GM10847 (cell line): Measurements from ENCODE around the gene KRTAP1-4.
"Not testable (repeated sequence)": the region's sequence is repeated elsewhere in the genome, so short reads cannot be mapped to it uniquely, and the experiment has no call there.

Source experiments
- POLR2A ChIP-seq: IDR thresholded peaks from 2 replicates; pipeline ENCODE4 v1.6.1; 2011; ENCODE audit not compliant: insufficient read length; ENCODE audit errors: extremely low read depth

KRTAP1-4 gene

DNA sequence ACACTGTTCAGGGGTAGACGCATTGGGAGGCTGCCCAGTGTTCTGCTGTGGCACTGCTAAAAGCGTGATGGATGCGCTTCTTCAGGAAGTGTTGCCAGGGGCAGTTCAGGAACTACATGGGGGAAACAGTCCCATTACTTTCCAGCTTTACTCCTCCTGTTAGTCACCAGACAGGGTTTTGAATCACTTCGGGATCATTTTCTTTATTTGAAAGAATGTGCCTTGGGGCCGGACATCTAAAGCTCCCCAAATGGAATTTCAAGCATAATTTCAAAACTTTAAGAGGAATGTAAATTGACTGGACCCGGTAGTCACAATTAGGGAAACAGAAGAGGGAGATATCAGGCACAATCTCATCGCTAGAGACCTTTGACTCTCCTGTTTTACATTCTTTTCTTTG is 18.4 kb upstream of the KRTAP1-4 start:
- TF ChIP-seq POLR2A: no peak

DNA sequence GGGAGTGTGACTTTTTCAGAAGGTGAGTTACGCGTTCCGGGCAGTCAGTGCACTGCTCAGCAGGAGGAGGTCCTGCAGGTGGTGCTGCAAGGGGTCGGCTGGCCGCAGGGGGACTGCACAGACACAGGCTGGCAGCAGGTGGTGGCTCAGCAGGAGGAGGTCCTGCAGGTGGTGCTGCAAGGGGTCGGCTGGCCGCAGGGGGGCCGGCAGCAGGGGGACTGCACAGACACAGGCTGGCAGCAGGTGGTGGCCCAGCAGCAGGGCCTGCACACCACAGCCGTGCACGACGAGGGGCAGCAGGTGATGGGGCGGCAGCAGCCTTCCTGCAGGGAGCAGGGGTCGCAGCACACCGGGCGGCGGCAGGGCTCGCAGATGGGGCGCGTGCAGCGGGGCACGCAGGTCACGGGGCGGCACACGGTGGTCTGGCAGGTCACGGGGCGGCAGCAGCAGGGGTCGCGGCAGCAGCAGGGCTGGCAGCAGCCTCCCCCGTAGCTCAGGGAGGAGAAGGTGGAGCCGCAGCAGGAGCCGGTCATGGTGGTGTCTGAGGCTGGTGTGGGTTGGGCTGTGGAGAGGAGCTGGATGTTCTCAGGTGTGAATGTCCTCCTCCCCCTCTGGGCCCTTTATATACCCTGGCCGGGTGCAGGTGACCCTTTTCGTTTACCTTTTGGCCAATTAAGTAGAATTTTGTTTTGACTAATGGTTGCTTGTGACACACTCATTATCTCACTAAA is 16.9 kb upstream of the KRTAP1-4 start, which contains the start of gene KRTAP2-1:
KRTAP2-1 (minus strand) TSS at position 582 of the 731 bp plus-strand sequence; CDS start at position 533, 49 bp downstream.
- not testable (repeated sequence) for TF ChIP-seq POLR2A

DNA sequence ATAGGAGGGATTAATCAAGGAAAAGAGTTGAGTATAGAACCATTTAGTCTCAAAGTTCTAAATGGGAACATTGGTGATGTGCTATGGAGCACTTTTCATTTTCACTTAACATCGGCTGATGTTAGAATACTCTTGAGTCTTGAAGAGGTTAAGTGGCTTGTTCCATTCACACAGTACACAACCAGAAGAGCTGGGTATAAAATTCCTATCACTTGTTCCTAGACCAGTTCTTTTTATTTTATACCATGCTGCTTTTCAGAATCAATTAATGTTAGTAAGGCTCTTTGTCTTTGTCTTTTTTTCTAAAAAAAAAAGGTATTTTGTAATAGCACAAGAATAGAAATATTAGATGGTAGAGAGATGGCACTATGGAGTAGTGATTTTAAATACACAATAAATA is 13.0 kb upstream of the KRTAP1-4 start:
- TF ChIP-seq POLR2A: no peak

DNA sequence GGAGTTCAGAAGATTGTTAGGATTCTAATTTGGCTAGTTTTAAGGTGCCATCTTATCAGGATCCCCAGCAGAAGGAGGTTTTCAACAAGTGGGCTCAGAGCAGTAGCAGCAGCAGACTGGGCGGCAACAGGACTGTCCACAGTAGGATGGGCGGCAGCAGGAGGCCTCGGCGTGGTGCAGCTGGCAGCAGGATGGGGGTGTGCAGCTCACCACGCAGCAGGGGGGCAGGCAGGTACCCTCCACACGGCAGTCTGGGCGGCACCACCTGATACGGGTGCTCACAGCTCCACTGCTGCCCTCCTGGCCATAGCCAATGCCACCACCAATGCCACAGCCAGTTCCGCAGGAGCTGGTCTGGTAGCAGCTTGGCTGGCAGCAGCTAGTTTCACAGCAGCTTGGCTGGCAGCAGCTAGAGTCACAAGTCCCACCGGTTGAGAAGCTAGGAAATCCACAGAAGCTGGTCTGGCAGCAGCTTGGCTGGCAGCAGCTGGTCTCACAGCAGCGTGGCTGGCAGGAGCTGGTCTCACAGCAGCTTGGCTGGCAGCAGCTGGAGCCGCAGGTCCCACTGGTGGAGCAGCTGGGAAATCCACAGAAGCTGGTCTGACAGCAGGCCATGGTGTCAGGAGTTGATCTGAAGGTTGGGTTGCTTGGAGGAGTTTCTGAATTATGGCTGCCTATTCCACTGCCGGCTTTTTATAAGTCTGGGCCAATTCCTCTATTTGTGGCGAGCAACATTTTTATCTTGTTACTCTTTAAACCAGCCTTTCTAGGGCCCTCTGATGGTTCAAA is 11.0 kb upstream of the KRTAP1-4 start, which contains the start of gene KRTAP1-1:
KRTAP1-1 (minus strand) TSS at position 668 of the 789 bp plus-strand sequence; CDS start at position 615, 53 bp downstream.
- not testable (repeated sequence) for TF ChIP-seq POLR2A

DNA sequence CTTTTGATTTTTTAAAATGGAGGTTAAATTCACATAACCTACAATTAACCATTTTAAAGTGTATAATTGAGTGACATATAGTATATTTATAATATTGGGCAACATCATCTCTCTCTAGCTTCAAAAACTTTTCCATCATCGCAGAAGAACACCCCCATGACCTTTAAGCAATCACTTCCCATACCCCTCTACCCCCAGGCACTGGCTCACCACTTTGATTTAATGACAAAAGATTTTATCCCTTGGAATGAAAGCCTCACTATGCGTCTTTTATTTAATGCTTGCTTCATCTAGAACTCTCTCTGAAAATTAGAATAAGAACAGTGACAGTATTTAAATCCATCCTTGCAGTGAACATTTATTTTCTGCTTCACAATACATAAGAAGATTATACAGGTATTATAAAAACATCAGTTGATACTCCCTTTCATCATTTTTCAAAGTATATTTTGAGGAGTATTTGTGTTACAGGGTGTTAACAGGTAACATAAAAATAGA is 7.9 kb upstream of the KRTAP1-4 start:
- no peak for TF ChIP-seq POLR2A

DNA sequence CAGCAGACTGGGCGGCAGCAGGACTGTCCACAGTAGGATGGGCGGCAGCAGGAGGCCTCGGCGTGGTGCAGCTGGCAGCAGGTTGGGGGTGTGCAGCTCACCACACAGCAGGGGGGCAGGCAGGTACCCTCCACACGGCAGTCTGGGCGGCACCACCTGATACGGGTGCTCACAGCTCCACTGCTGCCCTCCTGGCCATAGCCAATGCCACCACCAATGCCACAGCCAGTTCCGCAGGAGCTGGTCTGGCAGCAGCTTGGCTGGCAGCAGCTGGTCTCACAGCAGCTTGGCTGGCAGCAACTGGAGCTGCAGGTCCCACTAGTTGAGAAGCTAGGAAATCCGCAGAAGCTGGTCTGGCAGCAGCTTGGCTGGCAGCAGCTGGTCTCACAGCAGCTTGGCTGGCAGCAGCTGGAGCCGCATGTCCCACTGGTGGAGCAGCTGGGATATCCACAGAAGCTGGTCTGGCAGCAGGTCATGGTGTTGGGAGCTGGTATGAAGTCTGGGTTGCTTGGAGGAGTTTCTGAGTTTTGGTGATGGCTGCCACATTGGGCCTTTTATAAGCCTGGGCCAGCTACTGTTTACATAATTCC is 4.4 kb upstream of the KRTAP1-4 start, which contains the start of gene KRTAP1-3:
KRTAP1-3 (minus strand) TSS at position 529 of the 590 bp plus-strand sequence; CDS start at position 476, 53 bp downstream.
- not testable (repeated sequence) for TF ChIP-seq POLR2A

DNA sequence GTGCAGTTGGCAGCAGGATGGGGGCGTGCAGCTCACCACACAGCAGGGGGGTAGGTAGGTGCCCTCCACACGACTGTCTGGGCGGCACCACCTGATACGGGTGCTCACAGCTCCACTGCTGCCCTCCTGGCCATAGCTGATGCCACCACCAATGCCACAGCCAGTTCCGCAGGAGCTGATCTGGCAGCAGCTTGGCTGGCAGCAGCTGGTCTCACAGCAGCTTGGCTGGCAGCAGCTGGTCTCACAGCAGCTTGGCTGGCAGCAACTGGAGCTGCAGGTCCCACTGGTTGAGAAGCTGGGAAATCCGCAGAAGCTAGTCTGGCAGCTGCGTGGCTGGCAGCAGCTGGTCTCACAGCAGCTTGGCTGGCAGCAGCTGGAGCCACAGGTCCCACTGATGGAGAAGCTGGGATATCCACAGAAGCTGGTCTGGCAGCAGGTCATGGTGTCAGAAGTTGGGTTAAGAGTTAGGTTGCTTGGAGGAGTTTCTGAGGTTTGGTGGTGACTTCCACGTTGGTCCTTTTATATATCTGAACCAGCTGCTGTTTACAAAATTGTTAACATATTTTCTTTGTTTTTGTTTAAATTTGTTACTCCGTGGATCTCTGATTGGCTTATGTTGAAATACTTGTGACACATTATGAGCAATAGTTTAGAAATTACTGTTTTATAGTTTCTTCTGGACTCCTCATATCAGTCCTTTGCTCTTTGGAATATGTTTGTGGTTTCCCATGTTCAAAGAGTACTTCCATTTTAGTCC is 3.1 kb downstream of the KRTAP1-4 start, which contains the start of gene KRTAP1-5:
KRTAP1-5 (minus strand) TSS at position 494 of the 757 bp plus-strand sequence; CDS start at position 441, 53 bp downstream.
- no peak for TF ChIP-seq POLR2A

DNA sequence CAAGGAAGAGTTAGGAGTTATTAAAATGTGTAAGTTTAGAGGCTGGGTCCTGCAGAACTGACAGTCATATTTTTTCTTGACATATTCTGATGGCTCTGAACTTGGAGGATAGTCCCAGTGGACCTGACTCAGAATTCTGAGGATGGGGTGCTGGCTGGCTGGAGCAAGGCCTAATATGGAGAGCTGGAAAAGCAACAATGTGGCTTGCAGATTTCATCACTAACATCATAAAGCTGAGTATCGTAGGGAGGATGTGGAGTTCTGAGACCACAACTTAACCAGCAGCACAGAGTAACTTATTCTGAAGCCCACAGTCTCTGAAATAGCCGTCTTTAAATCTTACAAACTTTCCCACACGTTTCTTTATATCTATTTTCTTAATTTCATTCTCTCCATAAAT is 5.3 kb downstream of the KRTAP1-4 start:
- TF ChIP-seq POLR2A: no peak

DNA sequence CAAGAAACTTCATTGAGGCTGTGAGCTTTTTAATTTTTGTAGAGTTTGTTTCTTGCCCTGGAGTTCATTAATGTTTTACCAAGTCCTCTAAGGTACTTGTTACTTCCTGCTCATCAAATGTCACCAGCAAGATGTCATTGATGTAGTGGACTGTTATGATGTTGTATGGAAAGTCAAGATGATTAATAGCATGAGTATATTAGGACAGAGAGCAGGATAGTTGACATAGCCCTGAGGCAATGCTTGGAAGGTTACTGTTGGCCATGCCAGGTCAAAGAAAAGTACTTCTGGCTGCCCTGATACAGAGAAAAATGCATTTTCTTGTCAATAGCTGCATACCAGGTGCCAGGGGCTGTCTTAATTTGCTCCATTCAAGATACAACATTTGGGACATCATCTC is 9.7 kb downstream of the KRTAP1-4 start:
- TF ChIP-seq POLR2A: no peak

DNA sequence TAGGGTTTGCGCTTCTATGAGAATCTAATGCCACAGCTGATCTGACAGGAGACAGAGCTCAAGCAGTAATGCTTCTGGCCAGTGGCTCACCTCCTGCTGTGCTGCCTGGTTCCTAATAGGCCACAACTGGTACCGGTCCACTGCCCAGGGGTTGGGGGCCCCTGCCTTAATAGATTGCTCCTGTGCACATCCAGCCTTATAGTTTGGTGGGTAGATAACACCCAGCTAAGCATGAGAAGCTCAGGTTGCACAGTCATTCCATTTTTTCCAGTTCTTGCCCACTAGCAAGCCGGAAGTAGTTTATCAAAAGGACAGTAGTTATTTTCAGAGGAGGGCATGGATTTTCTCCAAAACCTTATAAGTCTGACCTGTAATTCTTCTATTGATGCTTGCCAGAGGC is 10.6 kb downstream of the KRTAP1-4 start:
- no peak for TF ChIP-seq POLR2A

DNA sequence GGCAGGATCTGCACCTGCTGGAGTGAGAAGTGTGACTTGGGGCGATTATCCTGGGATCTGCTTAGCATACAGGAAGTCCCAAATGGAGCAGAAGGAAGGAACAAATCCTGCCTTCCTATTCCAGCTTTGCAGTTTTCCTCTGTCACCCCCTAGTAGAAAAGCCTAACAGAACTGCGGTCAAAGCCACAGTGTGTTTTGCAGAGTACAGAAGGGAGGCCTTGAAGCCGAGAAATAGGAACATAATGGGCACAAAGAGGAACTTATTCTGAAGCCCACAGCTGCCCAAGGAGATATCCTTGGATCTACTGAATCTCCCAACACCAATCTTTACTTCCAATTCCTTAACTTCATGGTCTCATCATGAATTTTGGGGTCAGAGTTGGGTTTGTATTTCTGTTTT is 11.5 kb downstream of the KRTAP1-4 start:
- TF ChIP-seq POLR2A: no peak

DNA sequence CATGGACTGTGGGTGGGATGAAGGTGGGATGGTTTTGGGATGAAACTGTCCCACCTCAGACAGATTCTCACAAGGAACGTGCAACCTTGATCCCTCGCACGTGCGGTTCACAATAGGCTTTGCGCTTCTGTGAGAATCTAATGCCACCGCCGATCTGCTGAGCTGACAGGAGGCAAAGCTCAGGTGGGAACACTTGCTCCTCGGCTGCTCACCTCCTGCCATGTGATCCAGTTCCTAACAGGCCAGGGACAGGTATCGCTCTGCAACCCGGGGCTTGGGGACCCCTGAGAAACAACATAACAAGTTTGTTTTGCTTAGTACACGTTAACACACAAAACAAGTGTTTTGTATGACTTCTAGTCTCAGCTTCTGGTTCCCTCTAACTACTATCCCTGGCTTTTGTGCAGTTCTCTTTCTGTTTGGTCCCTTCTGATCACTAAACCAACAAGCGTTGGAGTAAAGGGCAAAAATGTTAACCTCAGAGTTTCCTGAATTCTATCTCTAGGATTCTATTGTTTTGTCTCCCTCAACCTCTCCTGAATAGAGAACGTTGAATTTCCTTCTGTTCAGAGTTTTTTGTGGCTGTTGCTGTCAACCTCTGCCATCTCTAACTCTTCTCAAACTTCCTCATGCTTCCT is 13.3 kb downstream of the KRTAP1-4 start:
- TF ChIP-seq POLR2A: no peak

DNA sequence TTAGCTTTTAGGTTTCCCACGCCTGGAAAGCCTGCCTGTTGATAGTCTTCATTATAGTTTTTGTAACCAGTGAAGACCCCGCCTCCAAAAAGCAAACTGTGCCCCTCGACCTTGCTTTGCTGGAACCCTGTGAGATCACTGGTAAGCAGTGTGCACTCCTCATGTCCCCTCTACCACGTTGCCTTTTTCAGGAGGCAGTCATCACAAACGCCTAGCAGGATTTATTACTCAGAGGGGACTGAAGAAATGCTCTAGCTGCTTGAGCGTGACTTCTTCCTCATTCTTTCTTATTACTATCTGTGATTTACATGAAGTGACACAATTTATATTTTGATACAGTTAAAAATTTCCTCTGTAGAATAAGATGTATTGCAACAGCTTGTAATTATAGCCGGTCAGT is 14.5 kb downstream of the KRTAP1-4 start:
- TF ChIP-seq POLR2A: no peak

DNA sequence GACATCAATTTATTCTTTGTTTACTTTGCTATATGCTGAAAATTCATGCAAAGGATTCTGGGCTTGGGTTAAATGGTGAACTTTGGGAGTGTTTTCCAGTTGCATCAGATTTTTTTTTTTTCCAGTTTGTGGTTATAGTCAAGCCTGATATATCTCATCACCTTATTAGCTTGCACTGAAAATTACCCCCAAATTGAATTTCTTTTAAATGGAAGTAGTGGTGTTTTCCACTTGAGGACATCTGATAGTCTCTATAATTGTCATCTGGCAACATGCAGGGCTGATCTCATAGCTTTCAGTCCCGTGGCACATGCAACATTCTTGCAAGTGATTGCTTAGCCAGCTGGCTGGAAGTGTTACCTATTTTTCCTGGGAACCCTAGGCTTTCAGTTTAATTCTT is 16.4 kb downstream of the KRTAP1-4 start:
- TF ChIP-seq POLR2A: no peak
